Fibroblast of the aortic adventitia (primary cell): ENCODE data around the gene CREB5. TPM values are rescaled to one million over a fixed set of nuclear protein-coding genes. Genes with fewer than 3 reads are reported as not detected.
"Not testable (repeated sequence)": the region's sequence is repeated elsewhere in the genome, so short reads cannot be mapped to it uniquely, and the experiment has no call there.

Experiments
- DNase-seq: peaks from one replicate; pipeline ENCODE4 v3.0.0-alpha.2; 2010; ENCODE audit warnings: low read depth
- H3K4me3 ChIP-seq: 2 replicates; pipeline ENCODE4 v1.5.1; 2011; ENCODE audit warnings: low read depth, mild to moderate bottlenecking, control low read depth, low read length, moderate library complexity
- total RNA-seq: library from RNA; depleted of rRNA; stranded (reverse); fragments of >200 nt; gene quantifications from 2 replicates; pipeline ENCODE4 v1.2.3, GENCODE V29; 2012; ENCODE audit warnings: low replicate concordance
- TF ChIP-seq, protein P1 (sequence below): IDR thresholded peaks from 2 replicates; pipeline ENCODE4 v1.5.1; 2011; ENCODE audit warnings: mild to moderate bottlenecking, low read length, control low read depth, inconsistent platforms; ENCODE audit not compliant: insufficient read depth

CREB5 gene
- total RNA-seq, 1 donor = 5.2 TPM

DNA sequence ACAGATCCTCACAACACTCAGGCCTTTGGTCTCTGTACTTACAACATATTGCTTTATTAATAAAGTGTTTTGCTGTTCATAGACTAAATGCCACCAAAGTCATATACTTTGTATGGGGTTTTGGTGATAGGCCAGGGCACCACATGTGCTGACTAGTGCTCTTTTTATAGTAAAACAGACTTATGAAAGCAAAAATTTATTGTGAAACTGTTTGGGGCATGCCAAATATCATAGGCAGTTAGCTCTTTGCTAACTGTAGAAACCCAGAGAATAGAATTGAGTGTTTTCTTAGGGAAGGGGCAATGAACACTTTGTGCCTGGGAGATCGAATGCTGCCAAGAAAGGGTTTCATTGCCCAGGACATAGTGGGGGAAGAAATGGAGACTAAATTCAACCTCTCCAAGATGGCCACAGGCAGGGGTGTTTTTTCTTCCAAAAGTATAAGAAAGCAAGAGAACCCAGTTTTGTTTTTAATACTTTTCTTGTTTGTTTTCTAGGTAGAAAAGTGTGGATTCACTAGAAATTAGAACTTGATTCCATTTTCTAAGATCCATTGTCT lies 403.1 kb downstream of the CREB5 start:
- peak; percentile 25 for DNase-seq
- no peak overlapping the region for H3K4me3 ChIP-seq
- TF ChIP-seq, protein P1, sequence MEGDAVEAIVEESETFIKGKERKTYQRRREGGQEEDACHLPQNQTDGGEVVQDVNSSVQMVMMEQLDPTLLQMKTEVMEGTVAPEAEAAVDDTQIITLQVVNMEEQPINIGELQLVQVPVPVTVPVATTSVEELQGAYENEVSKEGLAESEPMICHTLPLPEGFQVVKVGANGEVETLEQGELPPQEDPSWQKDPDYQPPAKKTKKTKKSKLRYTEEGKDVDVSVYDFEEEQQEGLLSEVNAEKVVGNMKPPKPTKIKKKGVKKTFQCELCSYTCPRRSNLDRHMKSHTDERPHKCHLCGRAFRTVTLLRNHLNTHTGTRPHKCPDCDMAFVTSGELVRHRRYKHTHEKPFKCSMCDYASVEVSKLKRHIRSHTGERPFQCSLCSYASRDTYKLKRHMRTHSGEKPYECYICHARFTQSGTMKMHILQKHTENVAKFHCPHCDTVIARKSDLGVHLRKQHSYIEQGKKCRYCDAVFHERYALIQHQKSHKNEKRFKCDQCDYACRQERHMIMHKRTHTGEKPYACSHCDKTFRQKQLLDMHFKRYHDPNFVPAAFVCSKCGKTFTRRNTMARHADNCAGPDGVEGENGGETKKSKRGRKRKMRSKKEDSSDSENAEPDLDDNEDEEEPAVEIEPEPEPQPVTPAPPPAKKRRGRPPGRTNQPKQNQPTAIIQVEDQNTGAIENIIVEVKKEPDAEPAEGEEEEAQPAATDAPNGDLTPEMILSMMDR = no peak

DNA sequence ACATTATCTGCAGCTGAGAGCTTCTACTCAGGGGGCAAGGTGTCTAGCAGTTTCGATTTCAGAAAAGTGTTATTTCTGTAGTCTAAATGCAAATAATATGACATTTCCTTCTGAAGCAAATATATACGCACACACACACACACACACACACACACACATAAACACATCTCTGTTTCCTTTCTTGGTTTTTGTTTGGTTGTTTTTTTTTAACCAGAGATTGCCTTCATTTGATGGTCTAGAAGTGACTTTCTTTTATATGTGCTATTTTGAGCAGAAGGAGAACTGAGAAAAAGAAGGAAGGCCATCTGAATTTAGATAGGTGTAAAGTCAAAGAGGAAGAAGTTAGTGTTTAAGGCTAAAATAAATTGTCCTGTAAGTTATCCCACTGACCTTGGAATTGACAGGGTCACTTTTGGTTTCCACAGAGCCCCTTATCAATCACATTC lies 403.6 kb downstream of the CREB5 start:
- H3K4me3 ChIP-seq = no peak overlapping the region
- no peak for DNase-seq
- TF ChIP-seq, protein P1 = no peak

DNA sequence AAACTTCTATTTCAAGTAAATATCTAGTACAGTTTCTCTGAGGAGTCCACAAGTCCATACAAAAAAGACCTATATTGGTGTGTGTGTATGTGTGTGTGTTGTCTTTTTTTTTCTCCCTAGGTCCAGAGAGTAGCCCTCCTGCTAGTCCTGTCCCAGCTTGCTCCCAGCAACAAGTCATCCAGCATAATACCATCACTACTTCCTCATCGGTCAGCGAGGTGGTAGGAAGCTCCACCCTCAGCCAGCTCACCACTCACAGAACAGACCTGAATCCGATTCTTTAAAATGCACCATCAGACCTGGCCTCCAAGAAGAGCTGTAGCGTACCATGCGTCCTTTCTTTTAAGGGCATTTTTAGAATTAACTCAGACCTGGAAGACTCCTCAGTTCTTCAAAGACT lies 406.7 kb downstream of the CREB5 start:
- no peak overlapping the region for H3K4me3 ChIP-seq
- TF ChIP-seq, protein P1 = no peak
- no peak for DNase-seq

DNA sequence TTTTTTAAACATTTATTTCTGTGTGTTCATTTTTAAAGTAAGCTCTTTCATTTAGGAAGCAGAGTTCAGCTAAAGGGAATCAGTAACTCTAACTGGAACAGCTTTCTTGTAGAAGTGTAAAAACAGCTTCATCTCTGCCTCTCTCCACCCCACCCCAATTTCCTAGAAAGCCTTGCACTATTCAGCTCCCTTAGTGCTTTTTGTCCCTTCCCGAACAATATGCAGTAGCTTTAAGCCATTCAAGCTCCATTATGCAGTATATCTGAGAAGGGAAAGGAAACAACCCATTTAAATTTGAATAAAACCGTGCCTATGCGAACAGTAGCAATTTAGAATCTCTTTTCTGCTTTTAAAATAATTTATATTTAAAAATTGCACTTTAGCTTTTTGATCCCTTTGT lies 411.3 kb downstream of the CREB5 start:
- no peak for DNase-seq
- TF ChIP-seq, protein P1 = no peak
- no peak overlapping the region for H3K4me3 ChIP-seq

DNA sequence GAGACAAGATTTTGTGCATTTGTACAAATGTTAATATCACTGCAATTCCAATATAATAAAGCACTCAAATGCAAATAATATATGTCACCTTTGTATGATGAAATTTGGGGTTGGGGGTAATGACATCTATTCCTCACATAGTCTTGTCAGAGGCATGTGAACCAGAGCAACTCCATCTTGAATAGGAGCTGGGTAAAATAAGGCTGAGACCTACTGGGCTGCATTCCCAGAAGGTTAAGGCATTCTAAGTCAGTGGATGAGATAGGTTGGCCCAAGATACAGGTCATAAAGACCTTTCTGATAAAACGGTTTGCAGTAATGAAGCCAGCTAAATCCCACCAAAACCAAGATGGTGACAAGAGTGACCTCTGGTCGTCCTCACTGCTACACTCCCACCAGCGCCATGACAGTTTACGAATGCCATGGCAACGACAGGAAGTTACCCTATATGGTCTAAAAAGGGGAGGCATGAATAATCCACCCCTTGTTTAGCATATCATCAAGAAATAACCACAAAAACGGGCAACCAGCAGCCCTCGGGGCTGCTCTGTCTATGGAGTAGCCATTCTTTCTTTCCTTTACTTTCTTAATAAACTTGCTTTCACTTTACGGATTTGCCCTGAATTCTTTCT lies 413.6 kb downstream of the CREB5 start:
- DNase-seq, H3K4me3 ChIP-seq: not testable (repeated sequence)

DNA sequence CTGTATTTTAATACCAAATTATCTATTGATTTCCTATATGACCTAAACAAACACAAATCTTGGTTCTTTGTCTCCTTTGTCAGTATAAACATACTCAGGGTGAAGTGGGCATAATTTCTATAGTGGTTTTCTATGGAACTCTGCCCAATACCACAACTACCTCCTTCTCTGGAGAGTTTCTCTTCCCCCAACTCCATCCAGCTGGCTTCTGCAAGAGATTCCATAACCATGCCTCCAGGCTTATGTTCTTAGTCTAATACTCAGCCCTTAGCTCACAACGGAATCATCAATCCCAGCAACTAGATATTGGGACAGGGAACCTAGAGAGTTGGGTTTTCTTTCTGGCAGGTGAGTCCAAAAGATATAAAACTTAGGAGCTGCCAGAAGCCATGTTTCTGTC lies 418.5 kb downstream of the CREB5 start:
- TF ChIP-seq, protein P1 = no peak
- no peak for DNase-seq
- no peak overlapping the region for H3K4me3 ChIP-seq

DNA sequence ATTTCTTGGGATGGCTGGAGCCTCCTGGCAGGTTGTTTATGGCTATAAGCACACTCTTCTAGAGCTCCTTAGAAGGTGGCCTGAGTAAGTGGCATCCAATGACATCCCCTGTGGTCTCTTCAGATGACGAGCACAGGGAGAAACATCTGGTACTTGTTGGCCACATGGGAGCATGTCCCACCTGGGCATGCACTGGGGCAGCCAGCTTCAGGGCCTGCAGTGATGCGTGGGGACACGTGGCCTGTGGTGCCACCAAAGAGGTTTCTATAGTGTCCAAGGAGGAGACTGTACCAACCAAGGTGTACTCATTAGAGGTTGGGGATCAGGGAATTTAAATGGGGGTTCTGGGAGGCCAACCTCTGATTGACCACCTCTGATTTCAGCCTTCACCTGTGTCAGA lies 420.4 kb downstream of the CREB5 start:
- TF ChIP-seq, protein P1 = no peak
- DNase-seq = no peak

More for the DNA sequence above, 420.4 kb downstream of the CREB5 start:
- H3K4me3 ChIP-seq = no peak overlapping the region
